Thyroid gland (tissue), 4 donors: ENCODE results near the gene HEATR3. TPM values are rescaled to one million over a fixed set of nuclear protein-coding genes. Genes with fewer than 3 reads are reported as not detected.

Experiments used
- DNase-seq, 2 donors: peaks; one replicate each; pipeline ENCODE4 v3.0.0-alpha.2; 2019
- H3K27ac ChIP-seq, 3 donors: fragments of 200-600 bp; sonication (generic); 1 replicate in 2 of 3; 2 replicates in 1 of 3; pipeline ENCODE4 v1.5.1; 2016 to 2019; ENCODE audit warnings: mild to moderate bottlenecking in 1 of 3, moderate library complexity in 1 of 3
- H3K27me3 ChIP-seq: fragments of 200-600 bp; sonication (generic); one replicate; pipeline ENCODE4 v1.5.1; 2019
- H3K36me3 ChIP-seq, 2 donors: fragments of 200-600 bp; sonication (generic); one replicate each; pipeline ENCODE4 v1.5.1; 2016 to 2019
- H3K4me1 ChIP-seq, 2 donors: fragments of 200-600 bp; sonication (generic); one replicate each; pipeline ENCODE4 v1.5.1; 2017 to 2019
- H3K4me3 ChIP-seq, 3 donors: fragments of 200-600 bp; sonication (generic); replicated peaks in 1 of 3; 1 replicate in 2 of 3; 2 replicates in 1 of 3; pipeline ENCODE4 v1.5.1; 2016; ENCODE audit warnings: mild to moderate bottlenecking in 1 of 3
- H3K9me3 ChIP-seq: fragments of 200-600 bp; sonication (generic); one replicate; pipeline ENCODE4 v1.5.1; 2017
- CTCF ChIP-seq, 6 experiments: fragments of 200-600 bp in 3 of 6; fragments of 450-650 bp in 3 of 6; sonication (generic) in 3 of 6; IDR thresholded peaks; one replicate each; pipeline ENCODE4 v1.5.1; 2016 to 2019; ENCODE audit warnings: antibody characterized with exemption in 6 of 6, mild to moderate bottlenecking in 2 of 6, inconsistent platforms in 1 of 6, moderate library complexity in 1 of 6
- POLR2A ChIP-seq, 2 donors: fragments of 450-650 bp; IDR thresholded peaks; one replicate each; pipeline ENCODE4 v1.6.1; 2017; ENCODE audit warnings: antibody characterized with exemption in 2 of 2, mild to moderate bottlenecking in 2 of 2, moderate library complexity in 1 of 2
- WGBS, 2 donors: methylation state at CpG; one replicate each; pipeline ENCODE4 v1.1.5; 2017; 5-methylcytosine and 5-hydroxymethylcytosine counted together
- intact Hi-C: fragments of 100-400 bp; cut with DNase I; formaldehyde crosslinking; loops from one replicate; pipeline ENCODE4 v1.15.1; 2023
- total RNA-seq, 4 donors: library from RNA; depleted of rRNA; stranded (reverse); fragments of >200 nt; gene quantifications; one replicate each; pipeline ENCODE4 v1.2.3, GENCODE V29; 2016

HEATR3 gene
- total RNA-seq, 4 donors from 2014 or later = 12.6 to 24.1 (median 17.9) TPM

- peaks cover 0 to 15% of the 10 kb centered on the region in 2 donors for H3K36me3 ChIP-seq
- no peaks in the 10 kb centered on the region for H3K27me3 ChIP-seq
- intact Hi-C loops = no loop called here
- peaks cover 0 to 8% of the 10 kb centered on the region in 2 donors for H3K4me1 ChIP-seq
- H3K4me3 ChIP-seq = no peak overlapping the region
- WGBS, 2 donors = 93% methylated on average over 3 of the region's 3 CpGs
- no peak for TF ChIP-seq POLR2A (IDR thresholded peaks at IDR 0.05)
- TF ChIP-seq CTCF (IDR thresholded peaks at IDR 0.05) = no peak
- H3K9me3 ChIP-seq = no peaks in the 10 kb centered on the region
- H3K27ac ChIP-seq = no peak overlapping the region
- no peak for DNase-seq
These were observed 30.2 kb upstream of the HEATR3 start for GRCh38 chr16:50035468-50035992.

- WGBS, 2 donors = 97 to 98% methylated on average over 3 of the region's 3 CpGs
- no peak for DNase-seq
- no peaks in the 10 kb centered on the region for H3K9me3 ChIP-seq
- TF ChIP-seq CTCF (IDR thresholded peaks at IDR 0.05) (no peak), POLR2A (IDR thresholded peaks at IDR 0.05) (no peak)
- intact Hi-C loops = no loop called here
- H3K36me3 ChIP-seq = peaks cover 0 to 15% of the 10 kb centered on the region in 2 donors
- H3K27me3 ChIP-seq = no peaks in the 10 kb centered on the region
- no peak overlapping the region for H3K4me3 ChIP-seq
- no peak overlapping the region for H3K27ac ChIP-seq
- peaks cover 0 to 9% of the 10 kb centered on the region in 2 donors for H3K4me1 ChIP-seq
These were observed 29.3 kb upstream of the HEATR3 start for GRCh38 chr16:50036426-50036825.

- TF ChIP-seq POLR2A (IDR thresholded peaks at IDR 0.05) (no peak), CTCF (IDR thresholded peaks at IDR 0.05) (no peak)
- Histone ChIP-seq H3K4me3 (no peak overlapping the region), H3K27me3 (no peaks in the 10 kb centered on the region), H3K27ac (no peak overlapping the region), H3K36me3 (peaks cover 0 to 11% of the 10 kb centered on the region in 2 donors), H3K9me3 (no peaks in the 10 kb centered on the region), H3K4me1 (peaks cover 0 to 9% of the 10 kb centered on the region in 2 donors)
- WGBS, 2 donors = 75 to 77% methylated on average over 2 of the region's 2 CpGs
- intact Hi-C loops = no loop called here
- no peak for DNase-seq
These were observed 28.0 kb upstream of the HEATR3 start for GRCh38 chr16:50037662-50038220.

- Histone ChIP-seq H3K9me3 (no peaks in the 10 kb centered on the region), H3K4me1 (peaks cover 0 to 9% of the 10 kb centered on the region in 2 donors), H3K27me3 (no peaks in the 10 kb centered on the region), H3K4me3 (no peak overlapping the region), H3K27ac (no peak overlapping the region), H3K36me3 (peaks cover 0 to 11% of the 10 kb centered on the region in 2 donors)
- no peak for DNase-seq
- TF ChIP-seq POLR2A (IDR thresholded peaks at IDR 0.05) = no peak
- TF ChIP-seq CTCF (IDR thresholded peaks at IDR 0.05) = no peak
- intact Hi-C loops = no loop called here
- 84 to 93% methylated on average over 4 of the region's 4 CpGs for WGBS, 2 donors
These were observed 27.5 kb upstream of the HEATR3 start for GRCh38 chr16:50038286-50038685.

- H3K36me3 ChIP-seq = peaks cover 0 to 5% of the 10 kb centered on the region in 2 donors
- H3K27ac ChIP-seq = no peak overlapping the region
- peaks cover 0 to 9% of the 10 kb centered on the region in 2 donors for H3K4me1 ChIP-seq
- no peak overlapping the region for H3K4me3 ChIP-seq
- no peaks in the 10 kb centered on the region for H3K9me3 ChIP-seq
- peak; percentile 1 to 8 for DNase-seq
- WGBS, 2 donors = 54 to 69% methylated on average over 5 of the region's 5 CpGs
- intact Hi-C loops = no loop called here
- no peaks in the 10 kb centered on the region for H3K27me3 ChIP-seq
- no peak for TF ChIP-seq POLR2A (IDR thresholded peaks at IDR 0.05)
- TF ChIP-seq CTCF (IDR thresholded peaks at IDR 0.05) = no peak
These were observed 26.8 kb upstream of the HEATR3 start for GRCh38 chr16:50038756-50039529.
